GM12878 (cell line): ENCODE results near the gene NANOS2.

ENCODE experiments used
- YBX1 ChIP-seq: fragments of 450-650 bp; IDR thresholded peaks from 2 replicates; pipeline ENCODE4 v1.6.1; 2016; ENCODE audit warnings: antibody characterized with exemption
- TF ChIP-seq, protein P1 (sequence below): IDR thresholded peaks from 2 replicates; pipeline ENCODE4 v1.6.1; 2011; ENCODE audit warnings: mild to moderate bottlenecking, low read depth, low read length, moderate library complexity; ENCODE audit not compliant: insufficient replicate concordance

DNA sequence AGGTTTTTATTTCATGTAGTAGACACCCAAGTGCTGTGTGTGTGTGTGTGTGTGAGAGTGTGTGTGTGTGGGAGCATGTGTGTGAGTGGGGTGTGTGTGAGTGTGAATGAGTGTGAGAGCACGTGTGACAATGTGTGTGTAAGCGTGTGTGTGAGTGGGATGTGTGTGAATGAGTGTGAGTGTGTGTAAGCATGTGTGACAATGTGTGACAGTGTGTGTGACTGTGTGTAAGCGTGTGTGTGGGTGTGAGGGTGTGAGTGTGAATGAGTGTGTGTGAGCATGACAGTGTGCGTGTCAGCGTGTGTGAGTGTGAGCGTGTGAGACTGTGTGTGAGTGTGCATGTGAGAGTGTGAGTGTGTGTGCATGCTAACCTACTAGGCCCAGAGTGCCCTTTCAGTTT is 43.7 kb upstream of the NANOS2 start:
- TF ChIP-seq YBX1 = no peak
- TF ChIP-seq, protein P1, sequence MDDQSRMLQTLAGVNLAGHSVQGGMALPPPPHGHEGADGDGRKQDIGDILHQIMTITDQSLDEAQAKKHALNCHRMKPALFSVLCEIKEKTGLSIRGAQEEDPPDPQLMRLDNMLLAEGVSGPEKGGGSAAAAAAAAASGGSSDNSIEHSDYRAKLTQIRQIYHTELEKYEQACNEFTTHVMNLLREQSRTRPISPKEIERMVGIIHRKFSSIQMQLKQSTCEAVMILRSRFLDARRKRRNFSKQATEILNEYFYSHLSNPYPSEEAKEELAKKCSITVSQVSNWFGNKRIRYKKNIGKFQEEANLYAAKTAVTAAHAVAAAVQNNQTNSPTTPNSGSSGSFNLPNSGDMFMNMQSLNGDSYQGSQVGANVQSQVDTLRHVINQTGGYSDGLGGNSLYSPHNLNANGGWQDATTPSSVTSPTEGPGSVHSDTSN = peak; percentile 60
